ENCODE data around the gene ENGASE.

- no peak for TF ChIP-seq CTCF (IDR thresholded peaks at IDR 0.05)
- no peak for TF ChIP-seq POLR2A (IDR thresholded peaks at IDR 0.05)
Observed at GRCh38 chr17:79062691-79063090, 11.9 kb upstream of the ENGASE start.

Measured in testis (tissue), 2 donors.